Endothelial cell of umbilical vein (primary cell): Measurements from ENCODE around the gene TMEM266.

ENCODE experiments used
- CTCF ChIP-seq, 2 donors: IDR thresholded peaks; 1 replicate in 1 of 2; 2 replicates in 1 of 2; pipeline ENCODE4 v1.5.1; 2011; ENCODE audit warnings: low read length in 2 of 2, mild to moderate bottlenecking in 2 of 2, moderate library complexity in 2 of 2, control low read depth in 1 of 2, inconsistent platforms in 1 of 2, low read depth in 1 of 2; ENCODE audit not compliant: insufficient read depth in 1 of 2; ENCODE audit errors: extremely low read depth in 1 of 2
- EZH2 ChIP-seq: IDR thresholded peaks from 2 replicates; pipeline ENCODE4 v1.6.1; 2012; ENCODE audit warnings: borderline replicate concordance, low read depth, mild to moderate bottlenecking, moderate library complexity, low read length, inconsistent platforms; ENCODE audit not compliant: severe bottlenecking
- POLR2A ChIP-seq: IDR thresholded peaks from 2 replicates; pipeline ENCODE4 v1.6.1; 2012; ENCODE audit warnings: low read depth, mild to moderate bottlenecking, control low read depth, low read length

- no peak for TF ChIP-seq POLR2A
- no peak for TF ChIP-seq CTCF (IDR thresholded peaks at IDR 0.05; ENCODE audit: extremely low read depth in 1 of 2, insufficient read depth in 1 of 2, low read depth in 1 of 2, low read length in 2 of 2)
- TF ChIP-seq EZH2: no peak
These were observed 144.5 kb downstream of the TMEM266 start for GRCh38 chr15:76204109-76204845.
